ENCODE results near the gene ACTN4.

ACTN4 gene

DNA sequence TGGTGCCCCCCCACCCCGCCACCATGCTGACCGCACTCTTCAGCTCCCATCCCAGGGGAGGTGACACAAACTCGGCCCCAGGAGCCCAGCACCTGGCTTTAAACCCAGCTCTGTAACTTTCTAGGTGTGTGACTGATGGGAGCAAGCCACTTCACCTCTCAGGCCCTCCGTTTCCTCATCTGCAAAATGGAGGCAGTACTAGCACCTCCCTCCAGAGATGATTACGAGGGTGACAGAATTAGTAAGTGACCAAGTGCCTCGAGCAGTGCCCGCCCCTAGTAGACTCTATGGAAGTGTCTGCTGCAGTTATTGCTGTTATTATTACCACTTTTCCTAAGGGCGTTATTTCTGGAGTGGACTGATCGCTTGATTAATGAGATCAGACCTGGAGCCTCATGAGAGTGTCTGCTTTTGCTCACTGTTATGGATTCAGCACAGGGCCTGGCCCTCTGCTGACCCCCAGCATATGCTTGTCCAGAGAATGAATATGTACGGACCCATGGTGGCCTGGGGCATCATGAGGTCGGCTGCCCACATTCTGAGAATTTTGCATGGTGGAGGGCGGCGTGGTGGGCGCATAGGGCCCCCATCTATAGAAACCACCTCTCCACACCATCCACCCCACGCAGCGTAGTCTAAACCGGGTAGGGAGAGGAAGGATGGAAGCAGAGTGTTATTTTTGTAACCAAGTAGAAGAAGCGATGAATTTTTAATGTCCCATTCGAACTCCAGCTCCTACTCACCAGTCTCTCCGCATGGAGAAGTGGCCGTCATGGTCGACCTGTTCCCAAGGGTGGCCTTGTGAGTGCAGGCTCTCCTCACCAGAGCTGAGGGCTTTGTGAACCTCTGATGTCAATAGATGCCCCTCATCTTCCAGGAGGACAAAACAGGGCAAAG, 48.6 kb downstream of the ACTN4 start:
- no peak for DNase-seq (ENCODE audit: low spot score)

DNA sequence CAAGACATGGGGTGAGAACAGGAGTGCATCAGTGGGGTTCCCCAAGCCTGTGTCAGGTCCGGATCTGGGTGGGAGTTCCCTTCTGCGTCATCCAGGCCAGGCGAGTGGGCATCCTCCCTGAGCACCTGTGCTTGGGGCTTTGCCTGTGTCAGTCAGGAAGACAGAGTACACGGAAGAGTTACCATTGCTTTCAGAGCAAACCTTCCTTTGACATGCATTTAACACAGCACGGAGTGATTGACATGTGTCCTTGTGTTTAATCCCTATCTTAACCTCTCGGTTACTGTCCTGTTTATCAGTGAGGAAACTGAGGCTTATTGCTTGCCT, 49.2 kb downstream of the ACTN4 start:
- DNase-seq (ENCODE audit: low spot score) = no peak

DNA sequence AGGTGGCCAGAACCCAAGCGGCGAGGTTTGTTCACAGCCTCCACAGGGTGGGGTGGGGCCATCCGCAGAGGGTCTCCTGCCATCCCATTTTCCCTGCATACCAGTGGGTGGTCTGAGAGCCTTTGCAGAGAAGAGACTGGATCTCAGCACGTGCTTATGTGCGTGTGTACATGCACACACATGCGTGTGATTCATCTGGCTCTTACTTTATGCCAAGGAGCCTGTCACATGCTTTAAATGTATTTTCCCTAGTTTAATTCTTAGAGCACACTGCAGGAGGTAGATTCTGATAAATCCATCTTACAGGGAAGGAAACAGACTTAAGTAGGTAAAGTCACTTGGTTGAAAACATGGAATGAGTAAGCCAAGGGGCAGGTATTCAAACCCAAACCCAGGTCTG, 49.7 kb downstream of the ACTN4 start:
- DNase-seq (ENCODE audit: low spot score) = no peak

DNA sequence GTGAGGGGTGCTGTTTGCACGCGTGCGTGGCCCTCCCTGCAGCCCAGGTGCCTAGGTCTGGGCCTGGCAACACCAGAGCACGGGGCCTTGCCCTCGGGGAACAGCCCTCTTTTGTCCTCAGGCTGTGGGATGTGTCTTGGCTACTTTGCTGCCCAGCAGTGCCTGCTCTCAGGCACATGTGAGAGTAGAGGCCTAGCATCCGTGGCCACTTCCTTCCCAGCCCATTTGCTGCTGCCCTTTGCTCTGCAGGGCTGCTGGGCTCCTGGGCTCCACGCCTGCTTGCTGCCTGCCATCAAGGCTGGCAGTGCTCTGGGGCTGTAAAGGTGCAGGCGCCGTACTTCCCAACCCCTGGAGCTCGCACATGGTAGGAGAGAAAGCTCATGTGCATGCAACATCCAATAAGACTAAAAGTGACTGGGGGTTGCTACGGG, 50.2 kb downstream of the ACTN4 start:
- DNase-seq (ENCODE audit: low spot score) = no peak

DNA sequence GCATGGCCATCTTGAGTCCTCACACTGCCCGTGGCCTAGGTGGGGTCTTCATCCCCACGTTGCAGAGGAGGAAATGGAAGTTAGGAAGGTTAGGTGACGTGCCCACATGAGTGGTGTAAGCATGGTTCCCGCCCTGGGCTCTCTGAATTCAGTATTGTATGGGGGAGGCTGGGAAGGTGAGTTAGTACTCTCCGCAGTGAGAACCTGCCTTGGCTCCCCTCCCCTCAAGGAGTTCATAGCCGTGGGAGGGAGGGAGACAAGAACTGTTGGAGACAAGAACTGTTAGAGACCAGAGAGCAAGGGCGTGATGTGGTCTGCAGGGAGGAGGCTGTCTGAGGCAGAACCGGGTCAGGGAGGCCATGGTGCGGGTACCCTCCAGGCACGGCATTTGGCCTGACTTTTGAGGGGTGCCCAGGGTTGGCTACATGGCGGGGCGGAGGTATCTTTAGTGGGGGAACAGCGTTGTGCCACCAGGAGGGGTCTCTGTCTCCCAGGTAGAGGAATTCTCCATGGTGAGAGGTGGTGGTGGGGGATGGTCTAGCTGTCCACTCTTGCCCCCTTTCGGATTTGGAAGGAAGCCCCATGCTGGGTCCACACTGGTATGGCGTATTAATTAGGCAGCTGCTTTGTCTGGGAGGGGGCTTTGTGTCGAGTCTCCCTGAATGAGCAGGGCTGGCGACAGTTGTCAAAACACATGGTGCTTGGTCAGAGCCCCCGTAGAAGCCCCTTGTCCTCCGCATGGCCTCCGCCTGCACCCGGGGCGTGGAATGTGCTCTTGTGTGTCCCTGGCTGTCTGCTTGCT, 51.0 kb downstream of the ACTN4 start:
- no peak for DNase-seq (ENCODE audit: low spot score)

DNA sequence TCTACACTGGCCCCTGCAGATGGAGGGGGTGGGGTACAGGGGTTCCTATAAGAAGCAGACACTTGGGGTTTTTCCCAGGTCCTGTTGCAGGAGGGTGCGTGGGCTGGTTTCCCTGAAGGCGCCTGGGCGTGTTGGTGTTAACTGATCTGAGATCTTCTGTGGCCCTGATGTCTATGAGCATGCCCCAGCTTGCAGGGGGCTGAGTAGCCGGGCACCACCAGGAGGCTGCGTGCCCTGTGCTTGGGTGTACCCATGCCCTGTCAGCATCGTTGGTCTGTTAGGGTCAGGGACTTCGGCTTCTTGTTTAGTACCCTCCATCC, 51.5 kb downstream of the ACTN4 start:
- DNase-seq (ENCODE audit: low spot score) = no peak

DNA sequence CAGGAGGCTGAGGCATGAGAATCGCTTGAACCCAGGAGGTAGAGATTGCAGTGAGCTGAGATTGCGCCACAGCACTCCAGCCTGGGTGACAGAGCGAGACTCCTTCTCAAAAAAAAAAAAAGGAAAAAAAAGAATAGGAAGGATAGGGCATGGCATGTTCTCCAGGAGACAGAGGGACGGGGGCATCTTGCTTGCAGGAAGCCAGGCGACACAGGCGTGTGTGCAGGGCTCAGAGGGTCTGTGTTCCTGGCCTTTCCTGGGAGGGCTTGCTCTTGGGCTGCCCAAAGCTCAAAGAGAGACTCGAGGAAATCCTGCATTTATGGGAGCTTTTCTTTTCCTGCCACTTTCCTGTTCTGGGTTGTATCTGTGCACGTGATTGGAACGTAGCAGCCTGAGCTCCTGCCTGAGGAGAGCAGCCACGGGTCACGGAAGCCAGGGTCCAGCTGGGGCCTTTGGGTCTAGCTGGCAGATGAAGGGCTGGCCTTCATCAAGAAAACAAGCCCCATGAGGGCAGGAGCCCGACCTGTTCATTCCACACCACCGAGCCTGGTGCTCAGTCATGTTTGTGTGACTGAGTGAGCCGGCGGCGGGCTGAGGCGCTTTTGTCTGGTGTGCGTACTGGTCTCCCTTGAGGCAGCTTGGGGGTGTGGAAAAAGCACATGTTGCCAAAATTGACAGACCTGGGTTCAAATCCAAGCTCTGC, 52.3 kb downstream of the ACTN4 start:
- no peak for DNase-seq (ENCODE audit: low spot score)

DNA sequence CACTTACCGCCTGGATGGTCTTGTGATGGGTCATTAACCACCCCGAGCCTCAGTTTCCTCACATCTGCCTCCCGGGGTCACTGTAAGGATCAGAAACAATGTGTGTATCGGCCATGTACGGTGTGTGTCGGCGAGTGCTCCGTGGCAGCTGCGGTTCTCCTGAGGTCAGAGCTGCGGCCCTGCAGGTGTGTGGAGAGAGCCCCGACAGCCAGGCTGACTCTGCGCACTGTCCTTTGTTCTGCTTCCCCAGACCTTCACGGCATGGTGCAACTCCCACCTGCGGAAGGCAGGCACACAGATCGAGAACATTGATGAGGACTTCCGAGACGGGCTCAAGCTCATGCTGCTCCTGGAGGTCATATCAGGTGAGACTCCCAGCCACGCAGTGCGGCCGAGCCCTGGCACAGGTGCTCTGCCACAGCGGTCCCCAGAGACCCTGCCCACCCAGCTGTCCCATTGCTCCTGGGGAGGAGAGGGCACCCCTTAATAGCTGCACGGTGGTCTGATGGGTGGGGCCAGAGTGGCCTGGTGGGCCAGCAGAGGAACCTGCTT, 53.0 kb downstream of the ACTN4 start:
- DNase-seq (ENCODE audit: low spot score) = no peak

DNA sequence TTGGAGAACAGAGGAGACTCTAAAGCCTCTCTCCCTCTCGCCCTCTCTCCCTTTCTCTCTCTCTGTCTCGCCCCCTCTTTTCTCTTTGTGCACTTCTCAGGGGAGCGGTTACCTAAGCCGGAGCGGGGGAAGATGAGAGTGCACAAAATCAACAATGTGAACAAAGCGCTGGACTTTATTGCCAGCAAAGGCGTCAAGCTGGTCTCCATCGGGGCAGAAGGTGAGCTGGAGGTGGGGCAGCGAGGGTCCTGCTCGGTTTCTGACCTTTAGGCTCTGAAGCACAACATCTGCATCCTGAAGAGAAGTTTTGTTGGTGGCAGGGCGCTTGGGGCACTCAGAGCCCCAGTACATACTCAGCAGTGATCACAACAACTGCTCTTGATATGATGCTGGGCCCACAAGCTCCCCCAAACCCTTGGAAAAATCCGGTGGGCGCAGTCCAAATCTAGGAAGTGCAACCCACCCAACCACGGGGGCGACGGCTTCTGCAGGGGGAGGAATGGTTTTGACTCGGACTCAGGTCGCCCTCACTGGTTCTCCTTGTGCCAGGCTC, 53.5 kb downstream of the ACTN4 start:
- no peak for DNase-seq (ENCODE audit: low spot score)

DNA sequence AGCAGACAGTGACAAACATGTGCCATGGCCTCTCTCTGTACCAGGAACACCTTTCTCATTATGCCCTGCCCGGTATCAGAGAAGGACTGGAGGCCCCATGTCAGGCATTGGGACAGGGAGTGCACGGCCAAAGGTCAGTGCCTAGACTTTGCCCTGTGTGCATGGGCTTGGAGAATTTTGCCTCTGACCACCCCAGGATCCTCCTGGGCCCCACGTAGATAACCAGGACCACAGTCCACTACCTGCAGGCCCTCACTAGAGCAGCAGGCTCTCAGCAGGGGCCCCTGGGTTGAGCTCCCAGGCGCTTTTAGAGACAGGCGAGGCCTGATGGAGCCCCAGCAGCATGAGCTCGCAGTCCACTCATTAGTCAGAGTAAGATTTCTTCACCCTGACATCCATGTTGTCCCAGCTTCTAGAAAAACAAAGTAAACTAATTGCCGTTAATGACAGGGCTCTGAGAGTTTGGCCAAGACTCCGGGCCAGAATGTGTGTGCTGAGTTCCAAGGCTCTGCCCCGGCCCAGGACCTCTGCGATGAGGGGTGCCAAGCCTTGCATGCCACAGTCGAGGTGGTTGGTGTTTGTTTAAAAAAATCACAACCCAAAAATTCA, 54.1 kb downstream of the ACTN4 start:
- no peak for DNase-seq (ENCODE audit: low spot score)

DNA sequence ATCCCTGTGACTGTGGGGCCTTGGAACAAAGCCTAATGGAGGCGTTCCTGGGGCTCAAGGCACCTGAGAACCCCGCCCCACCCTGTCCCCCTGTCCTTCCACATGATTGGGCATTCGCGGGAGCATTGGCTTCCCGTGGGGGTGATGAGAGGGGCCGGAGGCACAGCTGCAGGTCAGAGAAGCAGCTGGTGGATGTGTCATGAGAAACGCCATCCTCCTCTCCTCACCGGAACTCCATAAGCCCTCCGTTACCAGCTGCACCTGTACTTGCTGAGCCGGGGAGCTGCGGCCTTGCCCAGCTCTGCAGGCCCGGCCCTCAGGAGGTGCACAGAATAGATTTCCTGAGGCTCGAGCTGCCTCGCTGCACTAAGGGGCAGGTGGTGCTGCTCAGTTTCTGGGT, 54.8 kb downstream of the ACTN4 start:
- no peak for DNase-seq (ENCODE audit: low spot score)

DNA sequence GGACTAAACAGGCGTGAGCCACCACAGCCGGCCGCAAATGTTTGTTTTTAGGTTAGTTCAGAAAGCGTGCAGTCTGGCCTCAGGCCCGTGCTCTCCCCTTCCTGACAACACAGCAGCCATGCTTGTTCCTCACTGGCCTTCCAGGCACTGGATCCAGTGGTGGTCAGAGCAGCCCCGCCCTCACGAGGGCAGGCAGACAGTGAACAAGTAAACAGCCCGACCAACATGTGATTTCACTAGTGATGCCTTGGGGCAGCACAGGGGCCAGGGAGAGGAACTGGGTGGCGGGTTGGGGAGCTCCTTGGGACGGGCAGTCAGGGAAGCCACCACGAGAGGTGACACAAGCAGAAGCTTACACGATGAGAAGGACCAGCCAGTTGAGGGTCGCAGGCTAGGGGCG, 56.1 kb downstream of the ACTN4 start:
- DNase-seq (ENCODE audit: low spot score) = no peak

DNA sequence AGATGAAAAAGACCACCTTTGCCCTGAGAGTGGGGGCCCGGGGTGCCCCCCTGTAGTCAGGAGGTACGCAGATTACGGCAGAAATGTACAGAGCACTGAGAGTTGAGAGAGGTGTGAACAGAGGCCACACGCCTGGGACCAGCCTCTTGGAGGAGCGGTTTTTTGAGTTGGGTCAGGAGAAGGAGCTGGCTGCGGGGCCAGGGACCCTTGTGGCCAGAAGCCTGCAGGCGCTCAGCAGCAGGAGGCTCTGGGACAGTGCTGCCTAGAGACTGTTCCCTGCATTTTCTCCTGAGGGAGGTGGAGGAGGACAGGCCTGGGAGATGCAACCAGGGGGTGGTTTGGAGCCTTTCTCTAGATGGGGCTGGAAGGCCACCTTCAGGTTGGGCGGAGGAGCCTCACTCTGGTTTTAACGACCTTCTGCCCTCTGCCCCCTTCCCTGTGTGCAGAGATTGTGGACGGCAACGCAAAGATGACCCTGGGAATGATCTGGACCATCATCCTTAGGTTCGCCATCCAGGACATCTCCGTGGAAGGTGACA, 57.1 kb downstream of the ACTN4 start:
- DNase-seq (ENCODE audit: low spot score) = no peak

DNA sequence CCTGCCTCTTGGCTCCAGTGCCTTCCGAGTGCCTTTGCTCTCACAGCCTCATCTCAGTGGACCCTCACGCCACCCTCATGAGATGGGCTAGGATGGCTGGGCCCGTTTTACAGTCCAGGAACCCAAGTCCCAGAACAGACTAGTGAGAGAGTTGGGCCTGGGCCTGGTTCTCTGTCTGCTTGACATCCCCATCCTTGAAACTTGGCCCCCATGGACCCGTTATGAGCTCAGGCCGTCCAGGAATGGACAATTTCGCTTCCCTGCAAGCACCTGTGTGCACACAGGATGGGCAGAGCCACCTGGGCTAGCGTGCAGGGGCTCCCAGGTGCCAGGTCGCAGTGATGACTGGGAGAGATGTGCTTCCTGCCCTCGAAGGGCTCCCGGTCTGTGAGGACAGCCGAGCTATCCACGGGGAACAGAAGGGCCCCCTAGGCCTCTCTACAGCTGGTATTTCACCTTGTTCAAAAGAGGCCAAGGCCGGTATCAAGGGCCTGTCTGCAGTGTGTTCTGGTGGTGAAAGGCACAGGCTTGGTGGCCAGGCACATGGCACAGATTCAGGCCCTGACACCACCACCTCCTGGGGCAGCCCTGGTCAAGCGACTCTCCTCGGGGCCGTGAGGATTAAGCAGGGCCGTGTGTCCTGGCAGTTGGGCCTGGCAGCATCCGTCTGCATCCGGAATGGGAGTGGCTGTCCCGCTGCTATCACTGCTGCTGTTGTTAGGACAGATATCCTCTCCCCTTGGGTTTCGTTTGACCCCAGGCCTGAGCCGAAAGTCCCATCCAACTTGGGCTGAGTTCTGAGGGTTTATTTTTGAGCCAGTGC, 58.0 kb downstream of the ACTN4 start:
- DNase-seq (ENCODE audit: low spot score) = no peak

DNA sequence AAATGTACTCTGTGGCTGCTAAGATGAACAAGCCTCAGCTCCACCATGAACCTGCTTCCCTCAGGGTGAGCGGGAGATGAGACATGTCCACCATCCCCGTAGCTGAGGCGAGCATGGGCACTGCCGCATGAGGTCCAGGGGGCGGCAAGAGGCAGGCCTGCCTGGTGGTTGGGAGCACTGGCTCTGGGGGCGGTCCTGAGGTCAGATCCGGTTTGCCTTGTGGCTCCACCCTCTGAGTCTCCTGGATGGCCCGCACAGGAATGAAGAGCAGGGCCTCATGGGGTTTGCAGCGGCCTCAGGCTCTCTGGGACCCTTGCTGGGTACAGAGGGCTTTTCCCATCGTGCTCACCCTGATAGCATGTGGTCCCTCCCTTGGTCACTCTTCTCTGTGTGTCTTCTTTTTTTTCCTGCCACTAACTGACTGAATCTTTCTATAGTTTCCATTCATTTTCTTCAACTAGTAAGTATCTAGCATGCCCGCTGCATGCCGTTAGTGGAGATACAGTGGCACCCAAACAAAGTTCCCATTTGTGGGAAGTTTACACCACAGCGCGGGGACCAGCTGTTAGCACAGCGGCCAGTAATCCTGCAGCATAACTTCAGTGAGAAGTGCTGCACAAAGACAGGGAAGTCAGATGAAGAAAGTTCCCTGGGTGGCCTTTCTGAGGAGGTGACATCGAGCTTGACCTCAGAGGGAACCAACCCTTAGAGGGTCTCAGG, 59.5 kb downstream of the ACTN4 start:
- DNase-seq (ENCODE audit: low spot score) = no peak

DNA sequence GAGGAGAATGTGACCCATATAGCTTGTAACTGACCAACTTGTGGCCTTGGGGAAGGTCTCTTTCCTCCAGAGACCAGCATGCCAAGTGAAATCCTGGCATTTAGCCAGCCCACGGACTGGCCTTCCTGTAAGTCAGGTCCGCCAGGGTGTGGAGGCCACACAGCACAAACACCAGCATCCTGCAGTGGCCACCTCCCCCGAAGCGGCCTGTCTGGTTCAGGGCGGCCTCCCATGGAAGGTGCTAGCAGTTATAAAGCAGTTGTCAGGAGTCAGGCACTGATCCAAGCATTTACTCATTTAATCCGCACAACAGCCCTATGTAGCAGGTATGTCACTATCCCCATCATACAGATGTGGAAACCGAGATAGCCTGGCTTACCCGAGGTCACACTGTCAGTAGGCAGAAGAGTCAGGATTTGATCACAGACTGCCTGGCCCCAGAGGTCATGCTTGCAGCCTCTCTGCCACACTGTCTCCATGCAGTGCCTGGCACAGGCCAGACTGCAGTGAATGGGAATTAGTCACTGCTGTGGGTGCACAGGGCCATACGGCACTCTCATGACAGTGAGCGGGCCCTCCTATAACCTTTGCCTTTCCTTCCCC, 60.2 kb downstream of the ACTN4 start:
- no peak for DNase-seq (ENCODE audit: low spot score)

DNA sequence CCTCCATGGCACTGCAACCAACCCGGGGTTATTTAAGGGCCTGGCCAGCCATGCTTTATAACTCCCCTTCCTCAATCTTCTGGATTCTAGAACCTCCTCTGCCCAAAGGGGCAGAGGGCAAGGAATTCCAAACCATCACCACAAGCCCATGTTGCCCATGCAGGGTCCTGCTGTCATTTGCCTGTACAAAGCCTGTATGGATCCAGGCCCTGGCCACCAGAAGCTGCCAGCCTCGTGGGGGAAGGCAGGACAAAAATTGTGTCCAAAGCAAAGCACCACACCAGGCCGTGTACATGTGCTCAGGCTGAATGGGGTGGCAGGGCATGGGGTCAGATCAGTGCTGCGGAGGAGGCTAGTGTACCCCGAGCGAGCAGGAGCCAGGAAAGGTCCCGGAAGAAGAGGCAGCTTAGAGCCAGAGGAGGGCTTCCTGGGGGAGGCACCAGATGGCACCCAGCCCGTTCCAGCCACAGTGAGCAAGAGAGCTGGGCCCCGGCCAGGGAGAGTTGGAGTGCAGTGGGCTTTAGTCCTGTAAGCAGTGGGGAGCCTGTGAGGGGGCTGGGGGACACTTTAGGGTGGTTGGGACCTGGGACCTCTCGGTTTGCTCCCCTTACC, 61.1 kb downstream of the ACTN4 start:
- DNase-seq (ENCODE audit: low spot score) = no peak

DNA sequence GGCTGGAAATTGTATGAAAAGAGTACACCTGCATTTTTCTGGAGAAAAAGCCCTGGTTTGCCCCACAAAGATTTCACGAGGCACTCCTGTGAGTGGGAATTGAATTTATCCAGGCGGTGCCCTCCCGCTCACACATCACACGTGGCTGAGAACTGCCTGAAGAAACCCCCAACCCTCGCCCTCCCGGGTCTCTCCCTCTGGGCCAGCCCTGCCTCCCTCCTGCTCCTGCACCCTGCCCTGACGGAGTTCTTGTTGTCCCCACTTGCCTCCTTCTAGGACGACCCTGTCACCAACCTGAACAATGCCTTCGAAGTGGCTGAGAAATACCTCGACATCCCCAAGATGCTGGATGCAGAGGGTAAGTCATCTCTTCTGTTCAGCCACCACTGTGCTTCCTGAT, 61.7 kb downstream of the ACTN4 start:
- no peak for DNase-seq (ENCODE audit: low spot score)

Data from CD4-positive, alpha-beta T cell treated with Interleukin-2 at 100 ng/mL for 4 hours (primary cell).